Measurements from ENCODE around the gene TARDBP. TPM values are rescaled to one million over a fixed set of nuclear protein-coding genes. Genes with fewer than 3 reads are reported as not detected.

The TARDBP gene
- polyA plus RNA-seq (2013, experiment 1 of 2): 132 TPM
- 135 TPM for polyA plus RNA-seq (2013, experiment 2 of 2)

DNA sequence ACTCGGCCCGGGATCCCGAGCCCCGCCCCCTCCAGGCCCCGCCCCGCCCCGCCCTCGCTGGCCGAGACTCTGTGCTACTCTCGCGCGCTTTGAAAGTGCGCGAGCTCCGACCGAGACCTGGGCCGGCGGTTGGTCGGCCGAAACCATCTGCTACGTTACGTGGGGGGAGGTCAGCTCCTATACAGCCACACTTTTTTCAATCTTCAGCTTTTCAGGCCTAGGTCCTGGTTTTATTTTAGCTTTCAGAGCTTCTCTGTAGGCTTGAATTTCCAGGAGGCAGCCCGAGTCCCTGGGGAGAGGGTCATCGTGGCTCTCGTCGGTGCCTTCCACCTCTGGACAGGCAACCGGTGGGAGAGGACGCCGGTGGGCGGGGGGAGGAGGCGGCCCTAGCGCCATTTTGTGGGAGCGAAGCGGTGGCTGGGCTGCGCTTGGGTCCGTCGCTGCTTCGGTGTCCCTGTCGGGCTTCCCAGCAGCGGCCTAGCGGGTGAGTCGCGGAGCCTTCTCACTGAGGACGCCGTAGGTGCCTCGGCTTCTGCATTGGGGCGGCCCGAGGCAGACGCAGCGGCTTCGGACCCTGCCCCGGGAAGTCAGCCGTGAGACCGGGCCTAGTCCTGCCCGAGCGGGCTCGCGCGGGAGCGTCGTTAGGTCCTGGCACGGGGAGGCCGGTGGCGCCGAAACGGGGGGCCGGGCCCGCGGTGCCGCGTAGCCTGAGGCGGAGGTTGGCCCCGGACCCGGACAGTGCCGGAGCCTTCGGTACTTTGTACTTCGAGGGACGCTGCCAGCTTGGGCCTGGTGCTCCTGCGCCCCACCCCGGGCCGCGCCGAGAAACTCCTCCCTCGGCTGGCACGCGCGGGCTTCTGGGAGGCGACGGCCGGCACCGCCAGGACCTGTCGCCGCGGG lies at the start of gene TARDBP:
TARDBP (plus strand) TSS at position 395 of the 900 bp plus-strand sequence. CDS start 1,074 bp downstream, outside the sequence.
- H3K36me3 ChIP-seq (ENCODE audit: control insufficient read depth in 1 of 2, insufficient read depth in 2 of 2, low read depth in 1 of 2, low read length in 2 of 2): peaks cover 25 to 40% of the 10 kb centered on the region in 2 experiments
- peak; percentile 94 for DNase-seq
- 1% methylated on average over 80 of the region's 94 CpGs for WGBS

DNA sequence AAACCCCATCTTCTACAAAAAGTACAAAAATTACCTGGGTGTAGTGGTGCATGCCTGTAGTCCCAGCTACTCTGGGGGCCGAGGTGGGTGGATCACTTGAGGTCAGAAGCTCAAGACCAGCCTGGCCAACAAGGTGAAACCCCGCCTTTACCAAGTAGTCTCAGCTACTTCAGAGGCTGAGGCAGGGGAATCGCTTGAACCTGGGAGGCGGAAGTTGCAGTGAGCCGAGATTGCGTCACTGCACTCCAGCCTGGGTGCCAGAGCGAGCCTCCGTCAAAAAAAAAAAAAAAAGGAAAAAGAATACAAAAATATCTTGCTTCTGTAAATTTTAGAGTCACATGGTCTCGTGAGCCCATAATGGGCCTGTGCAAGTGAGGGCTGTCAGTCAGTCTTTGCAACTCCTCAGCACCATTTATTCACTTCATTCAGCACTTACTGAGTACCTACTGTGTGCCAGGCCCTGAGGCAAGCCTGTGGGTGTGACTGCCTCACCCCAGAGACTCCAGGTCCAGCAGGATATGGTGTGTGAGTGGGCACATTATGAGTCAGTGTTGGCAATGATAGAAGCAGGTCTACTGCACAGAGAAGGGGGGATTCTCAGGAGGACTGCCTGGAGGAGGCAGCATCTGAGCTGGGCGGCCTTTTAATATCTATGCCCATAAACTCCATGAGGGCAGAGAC lies 46.8 kb upstream of the TARDBP start:
- 82% methylated on average over 8 of the region's 10 CpGs for WGBS

More for the DNA sequence above, at the start of gene TARDBP:
- no peaks in the 10 kb centered on the region for H3K9me3 ChIP-seq (ENCODE audit: control insufficient read depth, low read length)
- peak within 1 kb of the TSS in 1 of 2 experiments; percentile 96 for H3K14ac ChIP-seq (ENCODE audit: low read length in 2 of 2)
- H3K27ac ChIP-seq (ENCODE audit: low read length, poor library complexity, severe bottlenecking): peak within 1 kb of the TSS; percentile 96
- H3K18ac ChIP-seq (ENCODE audit: low read depth in 1 of 2, low read length in 2 of 2): peak within 1 kb of the TSS; percentile 98 to 99
- no peaks in the 10 kb centered on the region for H3K27me3 ChIP-seq (ENCODE audit: control insufficient read depth in 1 of 2, insufficient read depth in 1 of 2, low read length in 2 of 2)
- peak within 1 kb of the TSS; percentile 94 for H4K91ac ChIP-seq (ENCODE audit: low read length)
- peak within 1 kb of the TSS; percentile 86 for H3K4me2 ChIP-seq (ENCODE audit: low read length, poor library complexity, severe bottlenecking)
- peak within 1 kb of the TSS; percentile 77 for H2AK5ac ChIP-seq (ENCODE audit: low read length, severe bottlenecking)
- H2BK12ac ChIP-seq (ENCODE audit: low read length in 2 of 2): peak within 1 kb of the TSS in 1 of 2 experiments; percentile 74
- peak within 1 kb of the TSS; percentile 92 for H2BK5ac ChIP-seq (ENCODE audit: low read depth, low read length, poor library complexity, severe bottlenecking)
- peak within 1 kb of the TSS; percentile 55 for H2AFZ ChIP-seq (ENCODE audit: low read depth, low read length)
- peak within 1 kb of the TSS; percentile 96 for H3K9ac ChIP-seq (ENCODE audit: low read length)
- H3K4me3 ChIP-seq (ENCODE audit: insufficient read depth in 1 of 2, low read depth in 1 of 2, low read length in 2 of 2): peak within 1 kb of the TSS; percentile 92 to 95
- peak within 1 kb of the TSS; percentile 92 to 98 for H3K4ac ChIP-seq (ENCODE audit: low read depth in 1 of 2, low read length in 2 of 2)
- H3K23ac ChIP-seq (ENCODE audit: low read length in 2 of 2): peak within 1 kb of the TSS in 1 of 2 experiments; percentile 96
- H2BK15ac ChIP-seq (ENCODE audit: low read depth, poor library complexity, severe bottlenecking): peak within 1 kb of the TSS; percentile 89
- peak within 1 kb of the TSS; percentile 100 for H4K8ac ChIP-seq (ENCODE audit: low read length)
- H3K4me1 ChIP-seq (ENCODE audit: control insufficient read depth, insufficient read depth, low read depth, low read length): peaks cover 4% of the 10 kb centered on the region
- H3K79me1 ChIP-seq (replicated peaks; ENCODE audit: low read length, poor library complexity, severe bottlenecking): no peaks in the 10 kb centered on the region
- peak within 1 kb of the TSS; percentile 69 for H2BK120ac ChIP-seq (ENCODE audit: low read depth, low read length)

DNA sequence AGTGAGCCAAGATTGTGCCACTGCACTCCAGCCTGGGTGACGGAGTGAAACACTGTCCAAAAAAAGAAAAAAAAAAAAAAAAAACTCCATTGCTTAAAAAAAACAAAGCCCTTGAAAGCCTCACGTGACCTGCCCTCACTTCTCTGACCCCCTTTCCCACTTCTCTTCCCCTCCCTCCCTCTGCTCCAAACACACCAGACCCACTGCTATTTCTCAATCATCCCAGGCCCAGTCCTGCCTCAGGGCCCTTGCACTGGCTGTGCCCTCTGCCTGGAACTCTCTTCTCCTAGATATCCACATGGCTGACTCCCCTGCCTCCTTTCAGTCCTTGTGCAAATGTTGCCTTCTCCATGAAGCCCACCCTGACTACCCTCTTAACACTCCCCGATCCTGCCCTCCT lies 45.4 kb upstream of the TARDBP start:
- Histone ChIP-seq H4K8ac (ENCODE audit: low read length) (no peak overlapping the region), H2BK15ac (ENCODE audit: low read depth, poor library complexity, severe bottlenecking) (no peak overlapping the region), H3K14ac (ENCODE audit: low read length in 2 of 2) (no peak overlapping the region), H3K18ac (ENCODE audit: low read depth in 1 of 2, low read length in 2 of 2) (no peak overlapping the region), H2AFZ (ENCODE audit: low read depth, low read length) (no peak overlapping the region), H3K27me3 (ENCODE audit: control insufficient read depth in 1 of 2, insufficient read depth in 1 of 2, low read length in 2 of 2) (peaks cover 53 to 60% of the 10 kb centered on the region in 2 experiments), H3K4ac (ENCODE audit: low read depth in 1 of 2, low read length in 2 of 2) (no peak overlapping the region), H3K36me3 (ENCODE audit: control insufficient read depth in 1 of 2, insufficient read depth in 2 of 2, low read depth in 1 of 2, low read length in 2 of 2) (no peaks in the 10 kb centered on the region), H2BK12ac (ENCODE audit: low read length in 2 of 2) (no peak overlapping the region), H3K23ac (ENCODE audit: low read length in 2 of 2) (no peak overlapping the region), H3K4me2 (ENCODE audit: low read length, poor library complexity, severe bottlenecking) (no peak overlapping the region), H3K27ac (ENCODE audit: low read length, poor library complexity, severe bottlenecking) (no peak overlapping the region), H3K4me3 (ENCODE audit: insufficient read depth in 1 of 2, low read depth in 1 of 2, low read length in 2 of 2) (no peak overlapping the region), H3K4me1 (ENCODE audit: control insufficient read depth, insufficient read depth, low read depth, low read length) (peaks cover 9% of the 10 kb centered on the region), H2BK5ac (ENCODE audit: low read depth, low read length, poor library complexity, severe bottlenecking) (no peak overlapping the region), H3K9me3 (ENCODE audit: control insufficient read depth, low read length) (no peaks in the 10 kb centered on the region), H2BK120ac (ENCODE audit: low read depth, low read length) (no peak overlapping the region), H3K79me1 (replicated peaks; ENCODE audit: low read length, poor library complexity, severe bottlenecking) (no peaks in the 10 kb centered on the region), H3K9ac (ENCODE audit: low read length) (no peak overlapping the region), H4K91ac (ENCODE audit: low read length) (no peak overlapping the region), H2AK5ac (ENCODE audit: low read length, severe bottlenecking) (no peak overlapping the region)
- DNase-seq: no peak
- WGBS: 75% methylated on average over 3 of the region's 3 CpGs

More for the DNA sequence above, 46.8 kb upstream of the TARDBP start:
- H2BK12ac ChIP-seq (ENCODE audit: low read length in 2 of 2): no peak overlapping the region
- no peak overlapping the region for H3K27ac ChIP-seq (ENCODE audit: low read length, poor library complexity, severe bottlenecking)
- peaks cover 55% of the 10 kb centered on the region in 2 experiments for H3K27me3 ChIP-seq (ENCODE audit: control insufficient read depth in 1 of 2, insufficient read depth in 1 of 2, low read length in 2 of 2)
- no peak overlapping the region for H2AFZ ChIP-seq (ENCODE audit: low read depth, low read length)
- H2BK120ac ChIP-seq (ENCODE audit: low read depth, low read length): no peak overlapping the region
- peaks cover 11% of the 10 kb centered on the region for H3K4me1 ChIP-seq (ENCODE audit: control insufficient read depth, insufficient read depth, low read depth, low read length)
- no peak overlapping the region for H3K18ac ChIP-seq (ENCODE audit: low read depth in 1 of 2, low read length in 2 of 2)
- no peak overlapping the region for H3K4ac ChIP-seq (ENCODE audit: low read depth in 1 of 2, low read length in 2 of 2)
- no peak overlapping the region for H2BK15ac ChIP-seq (ENCODE audit: low read depth, poor library complexity, severe bottlenecking)
- H3K9me3 ChIP-seq (ENCODE audit: control insufficient read depth, low read length): no peaks in the 10 kb centered on the region
- no peak overlapping the region for H4K91ac ChIP-seq (ENCODE audit: low read length)
- H3K14ac ChIP-seq (ENCODE audit: low read length in 2 of 2): no peak overlapping the region
- H3K4me2 ChIP-seq (ENCODE audit: low read length, poor library complexity, severe bottlenecking): no peak overlapping the region
- no peaks in the 10 kb centered on the region for H3K79me1 ChIP-seq (replicated peaks; ENCODE audit: low read length, poor library complexity, severe bottlenecking)
- no peak overlapping the region for H3K4me3 ChIP-seq (ENCODE audit: insufficient read depth in 1 of 2, low read depth in 1 of 2, low read length in 2 of 2)
- H3K23ac ChIP-seq (ENCODE audit: low read length in 2 of 2): peak overlapping the region in 1 of 2 experiments; percentile 65
- H2BK5ac ChIP-seq (ENCODE audit: low read depth, low read length, poor library complexity, severe bottlenecking): no peak overlapping the region
- no peak overlapping the region for H3K9ac ChIP-seq (ENCODE audit: low read length)
- H2AK5ac ChIP-seq (ENCODE audit: low read length, severe bottlenecking): no peak overlapping the region
- no peaks in the 10 kb centered on the region for H3K36me3 ChIP-seq (ENCODE audit: control insufficient read depth in 1 of 2, insufficient read depth in 2 of 2, low read depth in 1 of 2, low read length in 2 of 2)
- H4K8ac ChIP-seq (ENCODE audit: low read length): no peak overlapping the region
- no peak for DNase-seq

DNA sequence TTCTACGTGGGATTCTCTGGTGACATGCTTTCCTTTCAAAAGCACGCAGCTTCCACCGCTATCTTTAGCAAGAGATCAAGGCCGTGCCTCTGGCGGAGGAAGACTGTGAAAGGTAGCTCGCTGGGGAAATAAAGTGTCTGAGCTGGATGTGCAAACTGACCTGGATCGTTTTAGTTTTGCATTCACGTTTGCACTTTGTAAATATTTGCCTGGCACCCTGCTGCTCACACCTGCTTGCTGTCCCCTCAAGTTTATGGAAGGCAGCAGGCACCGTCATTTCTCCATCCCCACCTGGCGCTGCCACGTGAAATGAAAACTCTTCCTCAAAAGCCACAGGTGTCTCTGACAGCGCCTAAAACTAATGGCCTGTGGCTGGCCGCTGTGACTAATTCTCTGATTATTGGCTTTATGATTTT lies 44.0 kb upstream of the TARDBP start:
- Histone ChIP-seq H2AFZ (ENCODE audit: low read depth, low read length) (no peak overlapping the region), H2BK15ac (ENCODE audit: low read depth, poor library complexity, severe bottlenecking) (no peak overlapping the region), H3K27ac (ENCODE audit: low read length, poor library complexity, severe bottlenecking) (no peak overlapping the region), H3K9ac (ENCODE audit: low read length) (peak overlapping the region; percentile 65), H3K23ac (ENCODE audit: low read length in 2 of 2) (no peak overlapping the region), H4K8ac (ENCODE audit: low read length) (no peak overlapping the region), H4K91ac (ENCODE audit: low read length) (no peak overlapping the region), H3K9me3 (ENCODE audit: control insufficient read depth, low read length) (no peaks in the 10 kb centered on the region), H3K18ac (ENCODE audit: low read depth in 1 of 2, low read length in 2 of 2) (no peak overlapping the region), H3K4me2 (ENCODE audit: low read length, poor library complexity, severe bottlenecking) (peak overlapping the region; percentile 69), H3K36me3 (ENCODE audit: control insufficient read depth in 1 of 2, insufficient read depth in 2 of 2, low read depth in 1 of 2, low read length in 2 of 2) (no peaks in the 10 kb centered on the region), H2BK120ac (ENCODE audit: low read depth, low read length) (no peak overlapping the region), H3K4ac (ENCODE audit: low read depth in 1 of 2, low read length in 2 of 2) (no peak overlapping the region), H2BK5ac (ENCODE audit: low read depth, low read length, poor library complexity, severe bottlenecking) (no peak overlapping the region), H3K27me3 (ENCODE audit: control insufficient read depth in 1 of 2, insufficient read depth in 1 of 2, low read length in 2 of 2) (peaks cover 45 to 61% of the 10 kb centered on the region in 2 experiments), H3K4me1 (ENCODE audit: control insufficient read depth, insufficient read depth, low read depth, low read length) (peaks cover 5% of the 10 kb centered on the region), H3K79me1 (replicated peaks; ENCODE audit: low read length, poor library complexity, severe bottlenecking) (no peaks in the 10 kb centered on the region), H3K14ac (ENCODE audit: low read length in 2 of 2) (no peak overlapping the region), H2BK12ac (ENCODE audit: low read length in 2 of 2) (no peak overlapping the region), H2AK5ac (ENCODE audit: low read length, severe bottlenecking) (no peak overlapping the region), H3K4me3 (ENCODE audit: insufficient read depth in 1 of 2, low read depth in 1 of 2, low read length in 2 of 2) (peak overlapping the region in 1 of 2 experiments; percentile 75)
- DNase-seq: no peak
- 78% methylated on average over 13 of the region's 13 CpGs for WGBS
